Measurements from ENCODE around the gene SIAH2. TPM values are rescaled to one million over a fixed set of nuclear protein-coding genes. Genes with fewer than 3 reads are reported as not detected.

SIAH2 gene
- total and polyA plus RNA-seq, 2 experiments from 2014 or later: 6.3 to 28.8 TPM

- no peak for TF ChIP-seq REST (IDR thresholded peaks at IDR 0.05; ENCODE audit: unreplicated experiment)
- no peak for TF ChIP-seq EZH2 (IDR thresholded peaks at IDR 0.05; ENCODE audit: low read depth, unreplicated experiment)
- no peak for TF ChIP-seq CTCF (conservative IDR thresholded peaks at IDR 0.05; ENCODE audit: low read depth in 2 of 2)
- TF ChIP-seq STAT1 (IDR thresholded peaks at IDR 0.05; ENCODE audit: unreplicated experiment): no peak
- no peak for TF ChIP-seq EZH2phosphoT487 (IDR thresholded peaks at IDR 0.05; ENCODE audit: unreplicated experiment)
- TF ChIP-seq JUNB (IDR thresholded peaks at IDR 0.05; ENCODE audit: unreplicated experiment): no peak
- TF ChIP-seq ETS1 (IDR thresholded peaks at IDR 0.05): no peak
- TF ChIP-seq ZNF331 (CRISPR knock-in tag; IDR thresholded peaks at IDR 0.05; ENCODE audit: low read depth): no peak
- TF ChIP-seq POLR2AphosphoS5 (IDR thresholded peaks at IDR 0.05; ENCODE audit: low read depth): no peak
- no peak for TF ChIP-seq ZNF114 (CRISPR knock-in tag; IDR thresholded peaks at IDR 0.05)
- TF ChIP-seq CREB1 (CRISPR knock-in tag; IDR thresholded peaks at IDR 0.05; ENCODE audit: low read depth): no peak
These were observed 5.6 kb downstream of the SIAH2 start (continued) for GRCh38 chr3:150757364-150757763.

- no peaks in the 10 kb centered on the region; the same call in 1 of the 2 replicates for H4K20me1 ChIP-seq (replicated peaks; ENCODE audit: insufficient read depth)
- DNase-seq (ENCODE audit: low spot score): no peak
- TF ChIP-seq ETS1 (IDR thresholded peaks at IDR 0.05) (no peak), ZNF462 (CRISPR knock-in tag; IDR thresholded peaks at IDR 0.05) (no peak)
These were observed 6.4 kb downstream of the SIAH2 start for GRCh38 chr3:150756491-150757059.

More at GRCh38 chr3:150756491-150757059, 6.4 kb downstream of the SIAH2 start:
- Histone ChIP-seq H2AFZ (no peak overlapping the region), H3K4me1 (ENCODE audit: insufficient read depth) (peaks cover 16% of the 10 kb centered on the region), H3K4me2 (no peak overlapping the region), H3K79me2 (replicated peaks; ENCODE audit: insufficient read depth) (peaks cover 31% of the 10 kb centered on the region), H3K27ac (ENCODE audit: low read depth) (no peak overlapping the region), H3K36me3 (ENCODE audit: insufficient read depth) (no peaks in the 10 kb centered on the region), H3K9me2 (ENCODE audit: insufficient read depth) (no peaks in the 10 kb centered on the region), H3K4me3 (no peak overlapping the region), H3F3A (replicated peaks; ENCODE audit: low read depth) (no peaks in the 10 kb centered on the region), H3K27me3 (ENCODE audit: insufficient read depth) (peaks cover 12% of the 10 kb centered on the region)
- Mint-ChIP-seq H3K9me3 (no peaks in the 10 kb centered on the region), H3K4me1 (peaks cover 23% of the 10 kb centered on the region), H3K36me3 (ENCODE audit: low read depth) (no peaks in the 10 kb centered on the region), H3K4me3 (no peak overlapping the region), H3K27ac (no peak overlapping the region), H3K27me3 (ENCODE audit: insufficient read depth, low read depth, poor library complexity) (peaks cover 4% of the 10 kb centered on the region)
- no peak for ATAC-seq
